Ovary (tissue), 9 donors: ENCODE data around the gene MLPH. TPM values are rescaled to one million over a fixed set of nuclear protein-coding genes. Genes with fewer than 3 reads are reported as not detected.

Experiments used
- DNase-seq, 5 donors: peaks; one replicate each; pipeline ENCODE4 v3.0.0-alpha.2; 2019 to 2020
- H3K27ac ChIP-seq, 2 donors: fragments of 200-600 bp; one replicate each; pipeline versions ENCODE4 v1.5.1 to v1.8.0; 2019 to 2022
- H3K27me3 ChIP-seq: fragments of 200-600 bp; one replicate; pipeline ENCODE4 v1.8.0; 2022
- H3K36me3 ChIP-seq: fragments of 200-600 bp; sonication (generic); one replicate; pipeline ENCODE4 v1.5.1; 2019
- H3K4me1 ChIP-seq: one replicate; pipeline ENCODE4 v1.8.1; 2013; ENCODE audit warnings: mild to moderate bottlenecking, moderate library complexity; ENCODE audit not compliant: insufficient read depth
- H3K4me3 ChIP-seq: fragments of 200-600 bp; sonication (generic); one replicate; pipeline ENCODE4 v1.5.1; 2017
- H3K9me3 ChIP-seq, 2 donors: fragments of 200-600 bp in 1 of 2; sonication (generic) in 1 of 2; one replicate each; pipeline versions ENCODE4 v1.5.1 to v1.8.1; 2013 to 2019; ENCODE audit warnings: mild to moderate bottlenecking in 1 of 2, moderate library complexity in 1 of 2
- EP300 ChIP-seq: sonication (generic); formaldehyde crosslinking; IDR thresholded peaks from one replicate; pipeline ENCODE4 v1.6.1; 2017; ENCODE audit warnings: antibody characterized with exemption
- POLR2A ChIP-seq: fragments of 450-650 bp; IDR thresholded peaks from one replicate; pipeline ENCODE4 v1.6.1; 2017; ENCODE audit warnings: antibody characterized with exemption, mild to moderate bottlenecking, moderate library complexity
- WGBS, 3 donors: extraction: QIAGEN DNeasy Blood & Tissue Kit in 1 of 3; methylation state at CpG; one replicate each; pipeline versions ENCODE4 v1.1.5 to v1.1.7; 2013 to 2017; 5-methylcytosine and 5-hydroxymethylcytosine counted together
- intact Hi-C, 4 donors: fragments of 100-400 bp; cut with DNase I; formaldehyde crosslinking; loops; one replicate each; pipeline versions ENCODE4 v1.11.0 to v1.15.1; 2022 to 2023
- polyA plus RNA-seq, 2 donors: library from polyadenylated mRNA; stranded (reverse); fragments of 200-250 nt in 1 of 2; fragments of 350-450 nt in 1 of 2; fragmentation: Illumina TruSeq in 1 of 2; extraction: RNeasy Lipid Tissue Mini Kit (QIAGEN cat#74804) in 1 of 2; gene quantifications; one replicate each; pipeline ENCODE4 v1.2.3, GENCODE V29; 2013 to 2014
- total RNA-seq, 7 donors: library from RNA; depleted of rRNA in 2 of 7; stranded (reverse); fragments of >200 nt in 2 of 7; fragmentation: NEBNext Ultra II Directional in 3 of 7; extraction: Animal tissue kit (Norgen Biotek cat#: 25700) in 3 of 7; gene quantifications; one replicate each; pipeline versions ENCODE4 v1.1.0 to v1.2.4, GENCODE V29; 2016 to 2023
- TF ChIP-seq, protein P1 (sequence below), 3 donors: fragments of 450-650 bp in 2 of 3; fragments of 200-600 bp in 1 of 3; IDR thresholded peaks; one replicate each; pipeline versions ENCODE4 v1.5.1 to v1.8.0; 2016 to 2022; ENCODE audit warnings: antibody characterized with exemption in 3 of 3, mild to moderate bottlenecking in 1 of 3
- donor health status: DM: no; HTN: no; CAD: no; lungs with moderate emphysema.
- donor health status: DM: no; HTN: no; CAD: no.
- donor health status: Bipolar disorder and iron deficiency.
- donor health status: DM: yes; HTN: yes; CAD: no.
- donor health status: DM: no; HTN: no; CAD: no.
- donor health status: DM: yes; HTN: yes; CAD: no.

Gene MLPH
- total and polyA plus RNA-seq, 9 donors = 7.8 to 67.5 (median 23.3) TPM

DNA sequence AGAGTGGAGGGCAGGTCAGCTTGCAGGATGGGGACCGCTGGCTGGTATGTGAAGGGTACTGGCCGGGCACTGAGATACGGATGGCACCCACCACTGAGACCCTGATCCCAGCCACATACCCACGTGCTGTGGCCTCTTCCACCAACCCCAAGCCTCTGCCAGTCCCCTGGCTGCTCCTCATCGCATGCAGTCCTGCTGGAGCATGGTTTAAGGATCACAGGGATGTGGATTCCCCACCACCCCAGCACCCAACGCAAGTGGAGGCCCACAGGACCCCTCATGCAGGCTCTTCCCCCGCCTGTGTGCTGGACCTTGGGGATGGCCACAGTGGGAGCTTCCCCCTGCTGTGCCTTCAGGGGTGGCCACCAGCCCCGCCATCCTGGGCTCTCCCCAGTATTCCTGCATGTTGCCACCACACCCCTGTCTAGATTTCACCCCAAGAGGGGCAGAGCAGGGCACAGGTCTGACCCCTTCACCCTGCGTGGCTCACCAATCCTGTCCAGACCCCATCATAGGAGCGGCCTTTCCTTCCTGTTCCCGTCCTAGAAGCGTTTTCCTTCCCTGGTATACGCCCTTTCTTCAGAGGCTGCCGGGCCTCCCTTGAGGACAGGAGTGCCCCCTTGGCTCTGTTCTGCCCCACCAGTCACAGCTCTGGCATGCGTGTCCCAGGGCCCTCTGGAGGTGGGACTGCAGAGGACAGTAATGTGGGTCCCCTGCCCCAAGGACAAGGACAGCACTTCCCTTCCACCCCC is 18.3 kb downstream of the MLPH start:
- Histone ChIP-seq H3K27me3 (no peaks in the 10 kb centered on the region), H3K4me3 (no peak overlapping the region), H3K27ac (no peak overlapping the region), H3K36me3 (no peaks in the 10 kb centered on the region), H3K9me3 (no peaks in the 10 kb centered on the region), H3K4me1 (peaks cover 7% of the 10 kb centered on the region)
- TF ChIP-seq POLR2A (no peak), EP300 (no peak)
- TF ChIP-seq, protein P1, sequence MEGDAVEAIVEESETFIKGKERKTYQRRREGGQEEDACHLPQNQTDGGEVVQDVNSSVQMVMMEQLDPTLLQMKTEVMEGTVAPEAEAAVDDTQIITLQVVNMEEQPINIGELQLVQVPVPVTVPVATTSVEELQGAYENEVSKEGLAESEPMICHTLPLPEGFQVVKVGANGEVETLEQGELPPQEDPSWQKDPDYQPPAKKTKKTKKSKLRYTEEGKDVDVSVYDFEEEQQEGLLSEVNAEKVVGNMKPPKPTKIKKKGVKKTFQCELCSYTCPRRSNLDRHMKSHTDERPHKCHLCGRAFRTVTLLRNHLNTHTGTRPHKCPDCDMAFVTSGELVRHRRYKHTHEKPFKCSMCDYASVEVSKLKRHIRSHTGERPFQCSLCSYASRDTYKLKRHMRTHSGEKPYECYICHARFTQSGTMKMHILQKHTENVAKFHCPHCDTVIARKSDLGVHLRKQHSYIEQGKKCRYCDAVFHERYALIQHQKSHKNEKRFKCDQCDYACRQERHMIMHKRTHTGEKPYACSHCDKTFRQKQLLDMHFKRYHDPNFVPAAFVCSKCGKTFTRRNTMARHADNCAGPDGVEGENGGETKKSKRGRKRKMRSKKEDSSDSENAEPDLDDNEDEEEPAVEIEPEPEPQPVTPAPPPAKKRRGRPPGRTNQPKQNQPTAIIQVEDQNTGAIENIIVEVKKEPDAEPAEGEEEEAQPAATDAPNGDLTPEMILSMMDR (IDR thresholded peaks at IDR 0.05) = no peak
- WGBS, 3 donors = 89 to 94% (median 93%) methylated on average over 15 of the region's 15 CpGs
- DNase-seq = no peak
- intact Hi-C loops = no loop called here

- no peak overlapping the region for H3K27ac ChIP-seq
- peaks cover 15% of the 10 kb centered on the region for H3K4me1 ChIP-seq
- H3K9me3 ChIP-seq = no peaks in the 10 kb centered on the region
- intact Hi-C loops = no loop called here
- WGBS, 3 donors = 73 to 87% (median 85%) methylated on average over 7 of the region's 7 CpGs
- no peak for DNase-seq
- TF ChIP-seq EP300 = no peak
- TF ChIP-seq, protein P1 (IDR thresholded peaks at IDR 0.05) = no peak
- no peak for TF ChIP-seq POLR2A
- no peaks in the 10 kb centered on the region for H3K36me3 ChIP-seq
- H3K4me3 ChIP-seq = no peak overlapping the region
- no peaks in the 10 kb centered on the region for H3K27me3 ChIP-seq
Measured at GRCh38 chr2:237507512-237507911, 20.5 kb downstream of the MLPH start.

DNA sequence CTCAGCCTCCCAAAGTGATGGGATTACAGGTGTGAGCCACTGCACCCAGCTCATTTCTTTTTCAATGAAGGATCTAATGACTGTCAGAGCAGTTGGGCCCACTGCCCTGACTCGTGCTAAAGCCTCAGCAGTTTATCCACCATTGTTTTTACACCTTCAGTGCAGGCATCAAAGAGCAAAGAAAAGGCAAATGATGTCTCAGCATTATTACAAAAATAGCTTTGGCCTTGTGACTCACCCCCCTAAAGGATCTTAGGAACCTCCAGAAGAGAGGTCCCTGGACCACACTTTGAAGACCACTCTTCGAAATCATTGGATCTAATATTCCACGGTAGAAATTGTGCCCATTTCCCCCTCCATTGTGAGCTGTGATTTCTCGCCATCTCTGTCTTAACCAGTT is 21.3 kb downstream of the MLPH start:
- Histone ChIP-seq H3K4me1 (peaks cover 17% of the 10 kb centered on the region), H3K27ac (no peak overlapping the region), H3K36me3 (no peaks in the 10 kb centered on the region), H3K27me3 (no peaks in the 10 kb centered on the region), H3K9me3 (no peaks in the 10 kb centered on the region), H3K4me3 (no peak overlapping the region)
- 87 to 93% (median 90%) methylated on average over 4 of the region's 4 CpGs for WGBS, 3 donors
- TF ChIP-seq EP300 (no peak), POLR2A (no peak)
- TF ChIP-seq, protein P1 (IDR thresholded peaks at IDR 0.05) = no peak
- intact Hi-C loops = no loop called here
- no peak for DNase-seq

DNA sequence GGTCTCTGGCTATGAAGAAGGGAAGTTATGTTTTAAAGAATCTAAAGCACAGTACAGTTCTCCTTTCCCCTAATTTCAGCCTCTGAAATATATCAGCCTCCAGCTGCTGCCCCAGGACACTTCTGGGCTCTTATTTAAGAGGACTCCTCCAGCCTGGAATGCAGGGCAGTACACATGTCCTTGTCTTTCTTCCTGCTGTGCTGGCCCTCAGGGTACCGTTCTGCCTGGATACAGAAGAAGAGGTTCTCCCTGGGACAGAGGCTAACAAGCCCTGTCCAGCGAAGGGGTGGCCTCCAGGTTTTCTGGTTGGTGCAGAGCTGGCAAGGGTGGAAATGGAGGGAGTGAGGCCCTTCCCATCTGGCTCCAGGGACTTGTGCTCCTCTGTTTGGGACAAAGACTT is 22.1 kb downstream of the MLPH start:
- Histone ChIP-seq H3K36me3 (no peaks in the 10 kb centered on the region), H3K27ac (no peak overlapping the region), H3K9me3 (no peaks in the 10 kb centered on the region), H3K4me1 (peaks cover 17% of the 10 kb centered on the region), H3K4me3 (no peak overlapping the region), H3K27me3 (no peaks in the 10 kb centered on the region)
- intact Hi-C loops = no loop called here
- 62 to 91% (median 88%) methylated on average over 2 of the region's 2 CpGs for WGBS, 3 donors
- TF ChIP-seq POLR2A = no peak
- TF ChIP-seq, protein P1 (IDR thresholded peaks at IDR 0.05) = no peak
- TF ChIP-seq EP300 = no peak
- DNase-seq = no peak
